ENCODE measurements around the gene PDE6H.

- TF ChIP-seq CTCF (IDR thresholded peaks at IDR 0.05) (no peak), POLR2A (IDR thresholded peaks at IDR 0.05) (no peak)
These were observed 30.5 kb upstream of the PDE6H start for GRCh38 chr12:14942196-14942931.

All from adrenal gland (tissue), 5 donors.